Mesothelial cell of epicardium (in vitro differentiated cells): ENCODE results near the gene IGF1R. TPM values are rescaled to one million over a fixed set of nuclear protein-coding genes. Genes with fewer than 3 reads are reported as not detected.

Source experiments
- DNase-seq, 2 experiments: peaks; one replicate each; pipeline ENCODE4 v3.0.0; 2021; ENCODE audit warnings: low spot score in 2 of 2; ENCODE audit not compliant: unreplicated experiment in 2 of 2
- H3K27ac Mint-ChIP-seq: 2 replicates; pipeline ENCODE4 v1.8.0; 2021; ENCODE audit warnings: mixed read lengths
- H3K27me3 Mint-ChIP-seq: 2 replicates; pipeline ENCODE4 v1.8.0; 2021; ENCODE audit warnings: low read depth, mixed read lengths
- H3K36me3 Mint-ChIP-seq: 2 replicates; pipeline ENCODE4 v1.8.0; 2021; ENCODE audit warnings: mixed read lengths
- H3K4me1 Mint-ChIP-seq: 2 replicates; pipeline ENCODE4 v1.8.0; 2021; ENCODE audit warnings: mixed read lengths
- H3K4me3 Mint-ChIP-seq: 2 replicates; pipeline ENCODE4 v1.8.0; 2021; ENCODE audit warnings: mild to moderate bottlenecking, moderate library complexity, mixed read lengths
- H3K9me3 Mint-ChIP-seq: 2 replicates; pipeline ENCODE4 v1.8.0; 2021; ENCODE audit warnings: mixed read lengths
- total RNA-seq: library from RNA; stranded (reverse); gene quantifications from 3 replicates; pipeline ENCODE4 v1.2.1, GENCODE V29; 2021
- TF ChIP-seq, protein P1 (sequence below): fragments of 200-600 bp; sonication (generic); IDR thresholded peaks from one replicate; pipeline ENCODE4 v1.5.0; 2021; ENCODE audit warnings: antibody characterized with exemption; ENCODE audit not compliant: unreplicated experiment

The IGF1R gene
- total RNA-seq, 1 donor from 2014 or later = 113 TPM

DNA sequence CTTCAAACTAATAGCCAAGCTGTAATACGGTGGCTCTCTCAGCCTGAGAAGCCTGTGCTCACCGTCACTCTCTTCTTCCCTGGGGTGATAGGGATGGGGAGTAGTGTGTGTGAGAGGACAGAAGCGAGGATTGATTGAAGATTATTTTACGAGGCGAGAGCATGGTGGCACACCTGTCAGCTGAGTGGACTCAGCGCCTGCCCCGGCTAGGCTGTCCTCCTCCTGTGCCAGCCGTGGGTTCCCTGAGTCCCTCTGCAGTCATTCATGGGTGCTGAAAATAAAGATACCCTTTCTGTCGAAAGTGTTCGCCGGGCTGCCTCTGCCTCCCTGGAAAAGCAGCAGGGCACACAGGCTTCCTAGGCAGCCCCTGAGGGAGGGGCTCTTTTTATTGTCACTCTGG, 235.1 kb downstream of the IGF1R start:
- Mint-ChIP-seq H3K36me3 (no peaks in the 10 kb centered on the region), H3K27ac (no peak overlapping the region), H3K4me1 (peaks cover 17% of the 10 kb centered on the region), H3K27me3 (no peaks in the 10 kb centered on the region), H3K4me3 (no peak overlapping the region), H3K9me3 (no peaks in the 10 kb centered on the region)
- no peak for DNase-seq
- TF ChIP-seq, protein P1, sequence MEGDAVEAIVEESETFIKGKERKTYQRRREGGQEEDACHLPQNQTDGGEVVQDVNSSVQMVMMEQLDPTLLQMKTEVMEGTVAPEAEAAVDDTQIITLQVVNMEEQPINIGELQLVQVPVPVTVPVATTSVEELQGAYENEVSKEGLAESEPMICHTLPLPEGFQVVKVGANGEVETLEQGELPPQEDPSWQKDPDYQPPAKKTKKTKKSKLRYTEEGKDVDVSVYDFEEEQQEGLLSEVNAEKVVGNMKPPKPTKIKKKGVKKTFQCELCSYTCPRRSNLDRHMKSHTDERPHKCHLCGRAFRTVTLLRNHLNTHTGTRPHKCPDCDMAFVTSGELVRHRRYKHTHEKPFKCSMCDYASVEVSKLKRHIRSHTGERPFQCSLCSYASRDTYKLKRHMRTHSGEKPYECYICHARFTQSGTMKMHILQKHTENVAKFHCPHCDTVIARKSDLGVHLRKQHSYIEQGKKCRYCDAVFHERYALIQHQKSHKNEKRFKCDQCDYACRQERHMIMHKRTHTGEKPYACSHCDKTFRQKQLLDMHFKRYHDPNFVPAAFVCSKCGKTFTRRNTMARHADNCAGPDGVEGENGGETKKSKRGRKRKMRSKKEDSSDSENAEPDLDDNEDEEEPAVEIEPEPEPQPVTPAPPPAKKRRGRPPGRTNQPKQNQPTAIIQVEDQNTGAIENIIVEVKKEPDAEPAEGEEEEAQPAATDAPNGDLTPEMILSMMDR = no peak

DNA sequence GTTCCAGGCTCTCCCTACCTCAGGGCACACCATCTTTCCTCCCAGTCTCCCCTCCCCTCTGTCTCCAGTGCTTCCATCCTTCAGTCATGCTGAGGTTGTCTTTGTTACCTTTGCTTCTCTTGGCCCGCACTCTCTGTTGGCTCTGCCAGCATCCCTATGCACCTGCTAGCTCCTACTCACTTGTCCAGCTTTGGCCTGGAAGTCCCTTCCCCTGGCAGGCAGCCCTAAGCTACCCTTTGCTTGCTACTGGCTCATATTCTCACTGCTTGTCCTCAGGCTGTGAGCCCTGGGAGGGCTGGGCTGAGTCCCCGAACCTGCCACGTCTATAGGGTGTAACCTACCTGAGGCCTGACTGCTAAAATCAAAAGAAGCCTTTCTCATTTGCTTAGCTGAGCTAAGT, 236.6 kb downstream of the IGF1R start:
- DNase-seq = no peak
- no peak overlapping the region for H3K27ac Mint-ChIP-seq
- no peak overlapping the region for H3K4me3 Mint-ChIP-seq
- H3K4me1 Mint-ChIP-seq = peaks cover 17% of the 10 kb centered on the region
- TF ChIP-seq, protein P1 = no peak
- H3K27me3 Mint-ChIP-seq = no peaks in the 10 kb centered on the region
- no peaks in the 10 kb centered on the region for H3K36me3 Mint-ChIP-seq
- no peaks in the 10 kb centered on the region for H3K9me3 Mint-ChIP-seq

DNA sequence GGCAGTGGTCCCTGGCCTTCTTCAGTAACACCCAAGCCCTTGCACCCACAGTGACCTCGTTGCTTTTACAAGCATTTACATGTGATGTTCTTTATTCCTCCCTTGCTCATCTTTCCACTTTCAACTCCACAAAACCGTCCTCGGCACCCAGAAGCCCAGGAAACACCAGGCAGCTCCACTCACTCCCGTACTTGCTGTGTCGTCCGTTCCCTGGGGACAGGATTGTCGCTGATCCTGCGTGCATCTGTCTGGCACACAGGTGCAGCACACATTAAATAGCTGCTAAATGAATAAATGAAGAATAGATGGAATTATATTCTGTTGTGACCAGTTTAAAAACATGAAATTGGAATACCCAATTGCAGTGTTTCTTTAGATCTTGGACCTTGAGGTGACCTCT, 239.6 kb downstream of the IGF1R start:
- Mint-ChIP-seq H3K27ac (no peak overlapping the region), H3K4me1 (peaks cover 14% of the 10 kb centered on the region), H3K27me3 (no peaks in the 10 kb centered on the region), H3K4me3 (no peak overlapping the region), H3K36me3 (peaks cover 8% of the 10 kb centered on the region), H3K9me3 (no peaks in the 10 kb centered on the region)
- no peak for DNase-seq
- TF ChIP-seq, protein P1 = no peak

DNA sequence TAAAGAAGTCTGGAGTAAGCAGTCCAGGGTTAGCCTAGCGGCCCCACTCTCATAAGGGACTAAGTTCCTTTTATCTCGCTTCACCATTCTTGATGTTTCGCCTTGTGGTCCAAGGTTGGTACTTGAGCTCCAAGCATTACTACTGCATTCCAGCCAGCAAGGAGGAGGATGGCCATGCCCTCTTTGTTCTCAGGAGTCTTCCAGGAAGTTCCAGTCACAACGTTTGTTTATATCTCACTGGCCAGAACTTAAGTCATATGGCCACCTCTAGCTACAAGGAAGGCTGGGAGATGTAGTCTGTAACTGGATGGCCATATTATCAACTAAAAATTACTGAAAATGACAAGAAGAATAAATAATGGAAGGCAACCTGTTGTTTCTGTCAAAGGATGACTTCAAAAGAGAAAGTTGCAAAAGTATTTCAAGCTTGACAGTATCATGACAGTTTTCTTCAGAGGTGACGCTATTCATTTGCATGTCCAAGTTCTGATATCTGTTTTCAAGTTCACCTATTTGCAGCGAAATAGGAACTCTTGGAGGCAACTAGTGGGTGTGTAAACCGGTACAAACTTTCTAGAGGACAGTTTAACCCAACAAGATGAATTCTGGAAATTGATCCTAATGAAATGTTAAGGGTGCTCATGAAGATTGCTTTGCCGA, 240.6 kb downstream of the IGF1R start:
- DNase-seq = no peak
- Mint-ChIP-seq H3K27me3 (no peaks in the 10 kb centered on the region), H3K4me3 (no peak overlapping the region), H3K27ac (no peak overlapping the region), H3K36me3 (peaks cover 9% of the 10 kb centered on the region), H3K9me3 (no peaks in the 10 kb centered on the region), H3K4me1 (peaks cover 9% of the 10 kb centered on the region)
- TF ChIP-seq, protein P1 = no peak

DNA sequence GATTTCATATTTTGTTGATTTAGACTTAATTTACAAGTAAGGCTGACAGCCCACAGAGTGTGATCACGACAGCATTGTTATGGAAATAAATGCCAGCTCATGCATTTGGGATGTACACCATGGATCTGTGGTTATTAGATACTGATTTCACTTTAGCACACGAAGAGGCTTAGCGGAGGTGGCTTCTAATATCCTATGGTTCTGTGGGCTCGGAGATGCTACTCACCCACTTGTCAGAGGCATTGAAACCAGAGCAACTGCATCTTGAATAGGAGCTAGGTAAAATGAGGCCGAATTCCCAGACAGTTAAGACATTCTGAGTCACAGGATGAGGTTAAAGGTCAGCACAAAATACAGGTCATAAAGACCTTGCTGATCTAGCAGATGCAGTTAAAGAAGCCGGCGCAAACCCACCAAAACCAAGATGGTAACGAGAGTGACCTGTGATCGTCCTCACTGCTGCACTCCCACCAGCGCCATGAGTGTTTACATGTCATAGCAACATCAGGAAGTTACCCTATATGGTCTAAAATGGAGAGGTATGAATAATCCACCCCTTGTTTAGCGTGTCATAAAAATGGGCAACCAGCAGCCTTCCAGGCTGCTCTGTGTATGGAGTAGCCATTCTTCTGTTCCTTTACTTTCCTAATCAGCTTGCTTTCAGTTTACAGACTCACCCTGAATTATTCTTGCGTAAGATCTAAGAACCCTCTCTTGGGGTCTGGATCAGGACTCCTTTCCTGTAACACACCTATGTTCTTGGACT, 241.8 kb downstream of the IGF1R start:
- Mint-ChIP-seq H3K4me1 (peaks cover 9% of the 10 kb centered on the region), H3K4me3 (no peak overlapping the region), H3K36me3 (peaks cover 12% of the 10 kb centered on the region), H3K27me3 (no peaks in the 10 kb centered on the region), H3K27ac (no peak overlapping the region), H3K9me3 (no peaks in the 10 kb centered on the region)
- no peak for DNase-seq
- TF ChIP-seq, protein P1 = no peak
